ENCODE measurements around the gene AGBL1.
"Not testable (repeated sequence)": the region's sequence is repeated elsewhere in the genome, so short reads cannot be mapped to it uniquely, and the experiment has no call there.

The AGBL1 gene

DNA sequence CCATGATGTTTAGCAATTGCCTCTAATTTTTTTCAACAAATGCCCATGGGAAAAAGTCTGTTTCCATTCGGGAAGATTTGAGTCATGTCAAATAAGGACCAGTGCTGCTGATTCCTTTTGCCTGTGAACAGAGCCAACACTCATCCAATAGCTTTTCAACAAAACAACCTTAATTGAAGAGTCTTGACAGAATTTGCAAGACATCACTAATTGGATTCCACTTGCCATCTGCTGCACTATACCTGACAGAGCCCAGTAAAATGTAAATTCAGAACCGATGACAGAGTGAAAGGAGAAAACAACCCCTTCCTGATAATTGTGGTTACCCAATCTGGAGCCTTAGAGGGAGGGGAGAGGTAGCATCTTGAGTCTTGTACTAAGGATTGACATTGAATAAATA, 426.7 kb downstream of the AGBL1 start:
- DNase-seq (ENCODE audit: low read depth): no peak

DNA sequence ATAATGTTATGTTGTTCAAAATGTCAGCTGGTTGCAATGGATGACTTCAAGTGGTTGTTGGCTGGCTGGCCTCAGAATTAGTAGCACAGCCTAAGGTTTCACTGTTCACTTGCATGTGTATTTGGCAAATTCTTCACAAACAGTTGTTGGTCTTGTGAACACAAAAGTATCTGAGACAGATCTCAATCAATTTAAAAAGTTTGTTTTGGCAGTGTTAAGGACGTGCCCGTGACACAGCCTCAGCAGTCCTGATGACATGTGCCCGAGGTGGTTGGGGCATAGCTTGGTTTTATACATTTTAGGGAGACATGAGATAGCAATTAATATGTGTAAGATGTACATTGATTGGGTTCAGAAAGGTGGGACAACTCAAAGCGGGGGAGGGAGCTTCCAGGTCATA, 436.0 kb downstream of the AGBL1 start:
- DNase-seq (ENCODE audit: low read depth): no peak

DNA sequence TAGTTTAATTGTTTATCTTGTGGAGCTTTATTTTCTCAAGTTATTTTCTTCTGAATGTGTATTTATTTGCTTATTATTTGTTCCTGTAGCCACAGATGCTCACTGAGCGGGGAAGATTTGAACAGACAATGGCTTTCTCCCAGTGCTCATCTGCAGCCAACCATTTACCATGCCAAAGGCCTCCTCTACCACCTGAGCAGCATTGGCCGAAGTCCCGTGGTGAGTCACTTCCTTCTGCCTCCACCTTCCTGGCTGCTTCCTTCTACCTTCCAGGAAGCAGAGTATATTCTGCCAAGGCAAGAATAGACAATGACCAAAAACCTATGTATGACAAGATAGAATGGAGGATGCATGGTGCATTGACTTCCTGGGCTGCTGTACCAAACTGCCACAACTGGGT, 443.1 kb downstream of the AGBL1 start:
- DNase-seq (ENCODE audit: low read depth): no peak

DNA sequence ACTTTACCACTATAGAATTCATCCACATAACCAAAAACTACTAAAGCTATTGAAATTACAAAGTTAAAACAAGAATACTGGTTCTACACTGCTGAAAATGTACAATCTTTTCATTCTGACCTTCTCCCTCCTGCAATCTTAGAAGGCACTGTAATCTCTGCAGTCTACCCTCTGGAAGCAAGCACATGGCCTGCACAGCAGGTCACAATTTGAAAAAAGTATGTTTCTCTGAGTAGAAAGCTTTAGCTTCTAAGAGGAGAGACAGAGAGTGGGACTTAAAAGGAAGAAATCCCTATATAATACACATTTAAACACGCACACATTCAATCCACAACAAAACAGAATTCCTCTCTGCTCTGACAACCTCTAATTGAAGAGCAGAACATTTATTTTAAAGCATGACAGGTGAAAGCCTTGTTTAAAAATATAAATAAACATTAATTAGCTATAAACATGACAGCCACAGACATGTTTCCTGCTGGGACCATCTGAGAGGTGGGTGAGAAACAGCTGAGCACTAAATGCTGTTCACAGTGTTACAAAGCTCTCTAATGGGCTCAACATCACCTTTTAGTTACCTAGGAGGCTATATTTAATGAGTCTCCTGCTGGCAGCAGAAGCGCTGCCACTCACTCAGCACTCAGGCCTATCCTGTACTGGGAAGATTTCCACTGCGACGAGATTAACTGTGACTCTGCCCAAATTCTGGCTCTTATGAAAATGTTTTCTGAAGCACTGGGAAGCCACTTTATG, 447.4 kb downstream of the AGBL1 start:
- no peak for DNase-seq (ENCODE audit: low read depth)

DNA sequence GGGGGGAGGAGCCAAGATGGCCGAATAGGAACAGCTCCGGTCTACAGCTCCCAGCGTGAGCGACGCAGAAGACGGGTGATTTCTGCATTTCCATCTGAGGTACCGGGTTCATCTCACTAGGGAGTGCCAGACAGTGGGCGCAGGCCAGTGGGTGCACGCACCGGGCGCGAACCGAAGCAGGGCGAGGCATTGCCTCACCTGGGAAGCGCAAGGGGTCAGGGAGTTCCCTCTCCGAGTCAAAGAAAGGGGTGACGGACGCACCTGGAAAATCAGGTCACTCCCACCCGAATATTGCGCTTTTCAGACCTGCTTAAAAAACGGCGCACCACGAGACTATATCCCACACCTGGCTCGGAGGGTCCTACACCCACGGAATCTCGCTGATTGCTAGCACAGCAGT, 448.4 kb downstream of the AGBL1 start:
- not testable (repeated sequence) for DNase-seq (ENCODE audit: low read depth)

DNA sequence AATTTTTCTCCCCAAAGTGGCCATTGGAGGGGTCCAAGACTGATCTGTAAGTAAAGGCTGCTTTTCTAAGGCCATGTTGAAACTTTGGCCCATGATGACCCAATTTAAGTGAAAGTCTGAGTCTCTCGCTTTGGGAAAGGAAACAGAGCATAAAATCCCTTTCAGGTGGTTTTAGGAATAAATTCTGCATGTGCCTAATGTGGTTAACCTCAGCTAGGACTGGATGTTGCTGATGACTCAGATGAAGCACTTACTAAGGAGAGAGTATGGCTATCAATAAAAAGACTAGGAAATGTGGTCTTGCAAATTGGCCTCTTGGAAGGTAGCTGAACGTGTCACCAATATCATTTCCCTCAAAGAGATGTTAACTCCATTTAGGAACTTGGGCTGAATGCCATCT, 458.5 kb downstream of the AGBL1 start:
- DNase-seq (ENCODE audit: low read depth): no peak

DNA sequence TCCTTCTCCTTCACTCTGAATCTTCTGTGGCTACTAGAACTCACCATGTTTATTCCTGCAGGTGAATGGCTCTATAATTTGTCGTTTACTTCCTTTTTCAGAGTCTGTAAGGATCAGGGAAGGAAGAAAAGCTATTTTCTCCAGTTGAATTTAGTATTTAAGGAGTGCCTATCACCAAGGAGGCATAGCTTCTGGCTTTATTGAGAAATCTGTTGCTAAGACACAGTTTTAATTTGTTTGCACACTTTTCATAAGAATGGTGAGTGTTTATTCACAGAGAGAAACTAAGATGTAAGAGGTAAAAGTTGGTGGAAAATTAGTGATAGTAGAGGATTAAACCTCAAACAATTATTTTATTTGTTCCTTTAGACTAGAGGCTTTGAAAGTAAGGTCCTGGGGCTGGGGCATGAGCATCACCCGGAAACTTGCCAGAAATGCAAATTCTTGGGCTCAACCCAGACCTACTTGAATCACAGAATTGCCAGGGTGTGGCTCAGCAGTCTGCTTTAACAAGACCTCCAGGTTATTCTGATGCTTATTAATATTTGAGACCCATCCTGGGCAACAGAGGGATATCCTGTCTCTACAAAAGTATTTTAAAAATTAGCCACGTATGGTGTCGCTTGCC, 461.3 kb downstream of the AGBL1 start:
- no peak for DNase-seq (ENCODE audit: low read depth)

DNA sequence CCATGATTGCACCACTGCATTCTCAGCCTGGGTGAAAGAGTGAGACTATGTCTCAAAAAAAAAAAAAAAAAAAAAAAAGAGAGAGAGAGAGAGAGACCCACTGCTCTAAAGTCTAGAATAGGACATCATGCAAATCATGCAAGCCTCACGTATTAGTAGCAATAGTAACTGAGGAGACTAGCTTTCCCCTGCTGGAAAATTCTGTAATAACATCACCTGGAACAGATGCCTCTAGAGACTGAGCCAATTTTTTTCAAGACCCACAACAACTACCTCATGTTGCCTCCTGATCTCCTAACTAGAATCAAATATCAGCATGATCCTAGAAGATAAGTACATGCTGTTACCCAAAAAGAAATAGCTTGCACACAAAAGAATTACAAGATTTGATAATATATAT, 461.9 kb downstream of the AGBL1 start:
- no peak for DNase-seq (ENCODE audit: low read depth)

DNA sequence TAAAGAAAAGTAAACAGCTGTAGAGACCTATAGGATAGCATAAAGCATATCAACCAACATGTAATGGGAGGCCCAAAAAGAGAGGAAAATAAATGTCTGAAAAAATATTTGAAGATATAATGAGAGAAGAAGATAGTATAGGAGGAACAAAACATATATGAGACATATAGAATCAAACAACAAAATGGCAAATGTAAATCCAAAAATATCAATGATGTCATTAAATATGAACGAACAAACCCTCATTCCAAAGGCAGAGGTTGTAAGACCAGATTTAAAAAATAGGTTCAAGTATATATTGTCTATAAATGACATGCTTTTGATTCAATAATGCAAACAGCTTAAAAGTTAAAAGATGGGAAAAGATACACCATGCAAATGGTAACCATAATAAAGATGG, 470.4 kb downstream of the AGBL1 start:
- no peak for DNase-seq (ENCODE audit: low read depth)

DNA sequence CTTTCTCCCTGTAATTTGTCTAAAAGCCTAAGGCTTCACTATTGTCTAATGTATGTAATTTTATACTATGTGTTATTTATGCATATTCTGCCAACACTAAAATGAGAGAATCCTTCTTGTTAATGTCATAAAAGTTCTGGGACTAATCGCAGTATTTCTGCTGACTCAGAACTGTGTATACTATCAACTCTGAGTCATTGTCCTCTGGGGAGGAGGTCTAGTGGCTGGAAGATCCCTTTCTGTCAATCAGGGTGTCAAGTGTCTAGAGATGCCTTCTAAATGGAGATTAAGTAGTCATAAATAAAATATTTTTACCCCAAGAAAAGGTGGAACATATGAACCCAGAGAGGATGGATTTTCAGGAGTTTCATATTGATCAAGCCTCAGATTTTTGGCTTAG, 473.4 kb downstream of the AGBL1 start:
- DNase-seq (ENCODE audit: low read depth): no peak

DNA sequence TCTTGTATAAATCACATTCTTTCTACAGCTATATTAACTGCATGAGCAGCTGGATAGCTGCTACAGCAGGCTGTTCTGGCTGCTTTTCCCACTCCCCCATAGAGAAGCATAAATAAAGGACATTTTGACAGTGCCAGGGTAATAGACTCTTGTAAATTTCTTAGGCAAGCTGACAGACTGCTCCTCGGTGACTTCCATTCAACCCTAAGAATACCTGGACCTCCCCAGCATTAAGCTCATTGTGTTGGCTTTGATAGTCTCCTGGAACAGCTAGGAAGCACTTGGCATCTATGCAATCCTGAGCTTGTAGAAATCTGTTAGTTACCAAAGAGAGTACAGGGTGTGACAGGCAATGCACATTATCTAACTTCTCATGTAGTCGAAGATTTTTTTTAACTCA, 475.4 kb downstream of the AGBL1 start:
- no peak for DNase-seq (ENCODE audit: low read depth)

DNA sequence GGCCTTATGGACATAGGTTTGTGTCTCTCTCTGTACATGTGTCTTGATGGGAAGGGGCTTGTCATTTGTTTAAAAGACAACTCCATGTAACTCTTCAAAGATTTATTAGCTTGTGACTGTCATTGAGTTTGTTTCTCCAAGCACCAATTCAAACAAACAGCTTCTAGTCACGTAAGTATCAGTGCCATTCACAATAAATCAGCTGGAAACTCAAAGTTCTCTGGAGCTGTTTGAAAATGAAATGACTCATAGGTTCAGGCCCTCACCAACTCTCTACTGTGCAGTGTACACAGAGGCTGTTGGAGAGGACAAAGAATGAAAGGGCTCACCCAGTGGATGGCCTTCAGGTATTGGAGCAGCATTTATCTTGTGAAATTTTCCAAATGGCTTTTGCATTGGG, 476.3 kb downstream of the AGBL1 start:
- no peak for DNase-seq (ENCODE audit: low read depth)

DNA sequence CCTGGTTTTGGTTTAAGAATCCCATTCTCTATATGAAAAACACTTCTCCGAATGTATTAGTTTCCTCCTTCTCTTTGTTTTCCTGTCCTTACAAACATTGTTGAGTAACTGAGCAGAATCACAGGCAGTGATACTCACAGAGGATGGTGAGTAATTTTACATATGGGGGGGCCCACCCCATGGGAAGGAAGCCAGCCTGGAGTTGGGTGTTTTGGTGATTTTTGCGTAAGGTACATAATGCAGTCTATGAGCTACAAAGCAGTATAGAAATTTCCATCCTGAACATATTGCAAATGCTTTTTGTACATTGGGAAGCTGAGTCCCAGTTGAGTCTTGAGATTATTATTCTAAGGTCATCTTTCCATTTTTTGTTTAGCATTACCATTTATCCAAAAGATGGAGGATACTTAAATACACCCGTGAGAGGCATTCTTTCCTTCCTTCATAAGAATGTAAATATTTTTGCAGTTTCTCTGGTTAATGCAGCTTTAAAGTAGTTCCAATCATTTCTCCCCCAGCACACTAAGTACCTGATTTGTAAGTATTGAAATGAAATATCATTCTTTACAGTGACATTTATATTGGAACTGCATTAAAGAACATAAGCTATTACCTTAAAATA, 476.8 kb downstream of the AGBL1 start:
- no peak for DNase-seq (ENCODE audit: low read depth)

DNA sequence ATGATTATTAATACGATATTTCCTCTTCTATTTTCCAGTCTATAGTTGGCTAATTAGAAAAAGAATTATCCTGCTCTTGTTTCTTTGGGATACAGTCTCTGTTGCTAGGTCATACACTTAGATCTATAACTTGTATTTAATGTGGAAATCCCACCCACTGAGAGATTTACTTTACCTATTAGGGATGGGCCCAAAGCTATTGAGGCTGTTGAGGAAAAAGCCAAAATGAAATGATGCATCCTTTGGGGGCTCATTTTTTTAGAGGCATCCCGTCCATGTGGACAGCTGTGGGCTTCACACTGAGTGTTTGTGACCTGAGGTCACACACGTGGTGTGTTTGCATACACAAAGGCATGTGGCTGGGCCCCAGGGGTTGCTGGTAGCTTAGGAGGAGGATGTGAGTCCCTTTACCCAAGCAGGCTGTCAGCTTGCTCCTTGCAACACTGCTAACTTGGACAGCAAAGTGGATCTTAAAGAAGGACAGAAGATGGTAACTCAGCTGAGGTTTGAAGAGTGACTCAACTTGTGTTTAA, 477.4 kb downstream of the AGBL1 start:
- DNase-seq (ENCODE audit: low read depth): no peak

DNA sequence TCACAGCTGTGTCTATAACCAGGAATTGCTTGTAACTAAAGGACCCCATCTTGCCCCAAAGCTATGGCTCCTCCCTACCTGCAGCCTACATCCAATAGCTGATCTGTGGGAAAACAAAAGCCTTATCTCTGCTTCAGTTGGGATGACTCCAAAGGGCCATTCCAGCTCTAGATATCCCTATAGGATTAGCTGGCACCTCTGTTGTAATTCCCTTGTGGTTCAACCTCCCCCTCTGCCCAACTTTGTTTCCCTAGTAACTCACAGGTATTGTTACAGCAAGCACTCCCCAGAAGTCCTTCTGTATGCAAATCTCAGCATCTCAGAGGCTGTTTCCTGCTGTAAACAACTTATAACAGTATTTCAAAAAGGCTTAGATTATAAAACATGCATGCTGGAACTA, 478.6 kb downstream of the AGBL1 start:
- no peak for DNase-seq (ENCODE audit: low read depth)

DNA sequence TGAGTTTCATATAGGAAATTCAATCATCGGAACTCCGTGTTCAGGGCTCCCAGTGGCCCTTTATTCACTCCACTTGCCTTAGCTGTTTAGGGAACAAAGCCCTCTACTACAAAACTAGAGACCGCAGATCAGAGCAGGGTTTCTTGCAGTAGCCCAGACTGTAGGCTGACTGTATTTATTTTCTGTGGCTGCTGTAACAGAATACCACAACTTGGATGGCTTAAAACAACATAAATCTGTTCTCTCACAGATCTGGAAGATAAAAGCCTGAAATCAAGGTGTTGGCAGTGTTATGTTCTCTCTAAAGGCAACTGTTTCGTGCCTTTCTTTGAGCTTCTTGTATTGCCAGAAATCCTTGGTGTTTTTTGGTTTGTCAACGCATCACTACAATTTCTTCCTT, 479.0 kb downstream of the AGBL1 start:
- no peak for DNase-seq (ENCODE audit: low read depth)

DNA sequence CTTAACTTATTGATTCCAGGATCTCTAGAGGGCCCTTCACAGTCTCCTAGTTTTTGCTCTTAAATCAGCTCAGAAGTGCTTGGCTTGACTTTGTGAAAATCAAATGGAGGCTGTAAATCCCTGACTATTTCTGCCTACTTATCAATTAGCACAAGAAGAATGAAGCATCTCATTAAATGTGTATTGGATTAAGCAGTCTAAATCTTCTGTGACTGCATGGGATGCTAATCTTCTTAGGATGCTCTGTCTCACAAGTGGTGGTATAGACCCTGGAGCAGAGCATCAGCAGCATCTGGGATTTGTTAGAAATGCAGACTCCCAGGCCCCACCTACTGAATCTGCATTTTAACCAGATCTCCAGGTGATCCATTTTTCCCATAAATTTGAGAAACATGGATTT, 488.7 kb downstream of the AGBL1 start:
- DNase-seq (ENCODE audit: low read depth): no peak

DNA sequence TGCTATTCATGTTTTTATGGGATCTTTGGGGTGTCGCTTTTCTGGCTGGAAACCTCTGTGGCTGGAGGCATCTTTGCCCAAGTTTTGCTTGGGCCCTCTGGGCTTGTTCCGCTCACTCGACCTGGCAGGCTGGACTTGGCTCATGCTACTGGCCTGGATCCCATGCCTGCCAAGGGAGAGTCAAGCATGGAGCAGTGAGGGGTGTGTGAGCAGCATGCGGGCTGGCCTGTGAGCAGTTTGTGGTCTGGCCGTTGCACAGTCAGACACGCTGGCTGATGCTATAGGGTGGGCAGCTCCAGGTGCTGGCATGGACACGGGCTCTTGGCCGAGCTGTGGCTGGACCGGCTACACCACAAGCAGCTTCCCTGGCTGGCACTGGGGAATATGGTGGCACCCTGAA, 491.1 kb downstream of the AGBL1 start:
- DNase-seq (ENCODE audit: low read depth): no peak

DNA sequence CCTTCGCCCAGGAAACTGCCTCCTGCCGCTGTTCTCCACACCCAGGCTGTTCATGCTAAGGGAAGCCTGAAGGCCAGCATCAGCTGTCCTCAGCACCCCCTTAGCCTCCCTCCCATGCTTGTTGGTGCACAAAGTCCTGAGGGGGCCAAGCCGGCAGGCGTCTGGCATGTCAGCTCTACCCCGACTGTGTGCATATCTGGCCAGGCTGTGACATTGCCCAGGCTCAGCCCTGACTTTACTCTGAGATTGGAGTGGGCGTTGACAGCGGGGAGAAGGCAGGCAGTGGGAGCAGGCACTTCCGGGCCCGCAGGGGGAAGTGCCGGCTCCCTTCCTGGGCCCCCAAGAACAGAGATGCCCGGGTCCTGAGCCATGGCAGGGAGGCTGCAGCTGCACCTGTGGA, 492.2 kb downstream of the AGBL1 start:
- DNase-seq (ENCODE audit: low read depth): no peak

DNA sequence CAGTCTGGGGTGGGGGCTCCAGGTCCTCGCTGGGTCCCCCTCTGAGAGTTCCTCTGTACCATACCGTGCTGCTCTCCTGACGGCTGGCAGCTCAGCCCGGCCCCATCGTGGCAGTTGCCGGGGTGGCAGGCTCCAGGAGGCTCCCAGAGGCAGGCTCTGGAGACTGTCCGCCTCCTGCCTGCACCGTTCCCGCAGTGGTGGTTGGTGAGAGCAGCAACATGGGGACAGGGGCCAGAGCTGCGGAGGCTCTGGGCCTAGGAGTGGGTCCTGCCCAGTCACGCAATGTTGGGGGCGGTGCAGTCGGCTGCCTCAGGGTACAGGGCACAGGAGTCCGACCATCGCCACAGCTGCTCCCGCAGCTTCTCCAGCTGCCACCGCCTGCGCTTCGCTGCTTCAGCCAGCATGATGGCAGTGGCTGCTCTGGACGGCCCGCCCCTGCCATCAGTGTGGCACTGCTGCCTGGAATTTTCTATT, 492.7 kb downstream of the AGBL1 start:
- DNase-seq (ENCODE audit: low read depth): no peak

DNA sequence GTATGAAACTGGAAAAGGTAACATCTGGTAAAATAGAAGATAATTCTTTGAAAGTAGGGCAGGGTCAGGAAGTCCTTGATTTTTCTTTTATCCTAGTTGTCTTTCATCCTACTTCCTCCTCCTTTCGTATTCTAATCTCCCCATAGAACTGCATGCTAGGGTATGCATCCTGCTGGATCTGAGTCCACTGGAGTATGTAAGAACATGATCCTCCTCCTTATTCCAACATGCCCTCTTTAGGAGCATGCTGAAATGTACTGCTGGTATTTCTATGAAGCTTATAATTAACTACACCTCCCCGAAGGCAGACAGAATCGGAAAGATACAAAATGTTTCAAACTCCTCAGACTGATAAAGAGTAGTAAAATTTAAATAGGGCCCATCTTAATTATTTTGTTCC, 493.8 kb downstream of the AGBL1 start:
- DNase-seq (ENCODE audit: low read depth): no peak

DNA sequence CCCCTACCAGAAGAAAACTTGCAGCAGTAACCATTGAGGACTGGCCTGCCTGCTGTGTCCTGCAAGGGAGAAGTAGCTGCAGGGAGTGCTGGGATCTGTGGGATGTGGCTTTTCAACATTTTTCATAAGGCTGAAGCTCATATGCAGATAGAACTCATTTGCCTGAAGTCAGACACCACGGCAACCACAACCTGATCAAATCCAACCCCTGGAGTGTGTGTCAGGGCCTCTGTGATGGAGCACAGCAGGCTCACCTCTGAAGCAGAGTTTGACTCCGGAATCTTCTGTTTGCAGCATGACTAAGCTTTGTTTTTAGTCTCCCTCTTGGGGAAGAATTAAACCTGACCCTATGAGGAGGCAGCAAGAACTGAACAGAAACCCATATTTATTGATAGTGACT, 508.7 kb downstream of the AGBL1 start:
- no peak for DNase-seq (ENCODE audit: low read depth)

DNA sequence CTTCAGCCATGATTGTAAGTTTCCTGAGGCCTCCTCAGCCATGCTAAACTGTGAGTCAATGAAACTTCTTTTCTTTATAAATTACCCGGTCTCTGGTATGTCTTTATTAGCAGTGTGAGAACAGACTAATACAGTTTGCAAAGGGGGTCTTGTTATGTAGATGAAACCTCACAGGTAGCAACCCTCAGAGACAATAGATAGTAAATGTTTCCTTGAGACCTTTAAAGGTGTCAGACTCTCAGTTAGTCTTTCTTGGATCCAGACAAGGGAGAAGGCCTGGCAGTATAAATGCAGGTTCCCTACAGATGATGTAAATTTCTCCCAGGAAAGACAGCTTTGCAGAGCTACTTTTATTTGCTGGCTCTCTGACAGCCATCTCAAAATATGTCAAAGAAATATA, 510.8 kb downstream of the AGBL1 start:
- DNase-seq (ENCODE audit: low read depth): no peak

All from T follicular helper cell (primary cell).